Measurements from ENCODE around the gene ADAMTS14.

Gene ADAMTS14

GRCh38 chr10:70735161-70735560 is 62.9 kb downstream of the ADAMTS14 start:
- DNase-seq (ENCODE audit: low read depth), result no peak

GRCh38 chr10:70736525-70736924 is 64.2 kb downstream of the ADAMTS14 start:
- DNase-seq (ENCODE audit: low read depth), result no peak

GRCh38 chr10:70737250-70737649 is 64.9 kb downstream of the ADAMTS14 start:
- no peak for DNase-seq (ENCODE audit: low read depth)

GRCh38 chr10:70738006-70738760 is 65.9 kb downstream of the ADAMTS14 start:
- no peak for DNase-seq (ENCODE audit: low read depth)

- no peak for DNase-seq (ENCODE audit: low read depth)
These were observed 66.4 kb downstream of the ADAMTS14 start for GRCh38 chr10:70738761-70739121.

DNA sequence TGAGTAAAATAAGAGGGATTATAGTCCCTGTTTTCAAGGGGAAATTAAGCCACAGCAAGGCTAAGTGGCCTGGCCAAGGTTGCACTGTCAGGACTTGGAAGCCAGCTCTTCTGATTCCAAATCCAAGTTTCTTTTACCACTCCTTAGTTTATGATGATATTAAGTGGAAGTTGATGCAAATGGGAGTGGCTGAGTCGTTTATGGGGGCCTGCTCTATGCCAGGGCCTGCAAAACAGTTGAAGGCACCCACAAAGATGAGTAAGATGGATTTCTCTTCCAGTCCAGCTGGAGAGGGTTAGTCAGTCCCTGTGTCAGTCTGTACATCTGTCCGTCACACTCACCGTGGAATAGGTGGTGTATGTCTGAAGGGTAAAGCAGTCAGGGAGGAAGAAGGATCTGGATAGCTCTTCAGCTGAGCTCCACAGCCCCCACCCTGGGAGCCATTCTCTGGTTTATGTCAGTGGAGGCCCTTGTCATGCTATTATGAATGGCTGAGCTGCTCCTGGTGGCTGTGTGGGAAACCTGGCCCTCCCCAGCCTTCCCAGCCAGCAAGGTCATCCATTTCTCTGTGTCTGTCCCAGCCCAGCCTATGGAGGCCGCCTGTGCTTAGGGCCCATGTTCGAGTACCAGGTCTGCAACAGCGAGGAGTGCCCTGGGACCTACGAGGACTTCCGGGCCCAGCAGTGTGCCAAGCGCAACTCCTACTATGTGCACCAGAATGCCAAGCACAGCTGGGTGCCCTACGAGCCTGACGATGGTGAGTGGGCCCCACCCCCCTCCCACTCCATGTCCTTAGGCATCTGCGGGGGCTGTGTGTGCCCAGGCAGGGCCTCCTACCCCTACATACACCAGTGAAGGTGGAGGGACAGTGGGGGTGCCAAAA is 68.3 kb downstream of the ADAMTS14 start:
- DNase-seq (ENCODE audit: low read depth), result no peak

- no peak for DNase-seq (ENCODE audit: low read depth)
These were observed 70.5 kb downstream of the ADAMTS14 start for GRCh38 chr10:70742537-70743429.

DNA sequence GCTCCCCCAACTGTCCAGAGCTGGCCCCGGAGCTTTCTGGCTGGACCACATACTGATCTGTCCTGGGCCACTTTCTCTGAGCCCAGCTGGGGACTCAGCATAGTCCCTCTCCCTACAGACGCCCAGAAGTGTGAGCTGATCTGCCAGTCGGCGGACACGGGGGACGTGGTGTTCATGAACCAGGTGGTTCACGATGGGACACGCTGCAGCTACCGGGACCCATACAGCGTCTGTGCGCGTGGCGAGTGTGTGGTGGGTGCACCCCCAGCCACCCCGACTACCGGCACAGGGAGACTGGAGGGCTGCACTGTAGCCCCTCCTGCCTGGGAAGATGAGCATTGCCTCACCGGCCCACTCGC is 71.1 kb downstream of the ADAMTS14 start:
- no peak for DNase-seq (ENCODE audit: low read depth)

GRCh38 chr10:70743879-70744278 is 71.6 kb downstream of the ADAMTS14 start:
- DNase-seq (ENCODE audit: low read depth), result no peak

GRCh38 chr10:70744617-70745143 is 72.4 kb downstream of the ADAMTS14 start:
- DNase-seq (ENCODE audit: low read depth), result no peak

GRCh38 chr10:70745555-70745954 is 73.2 kb downstream of the ADAMTS14 start:
- DNase-seq (ENCODE audit: low read depth), result no peak

DNA sequence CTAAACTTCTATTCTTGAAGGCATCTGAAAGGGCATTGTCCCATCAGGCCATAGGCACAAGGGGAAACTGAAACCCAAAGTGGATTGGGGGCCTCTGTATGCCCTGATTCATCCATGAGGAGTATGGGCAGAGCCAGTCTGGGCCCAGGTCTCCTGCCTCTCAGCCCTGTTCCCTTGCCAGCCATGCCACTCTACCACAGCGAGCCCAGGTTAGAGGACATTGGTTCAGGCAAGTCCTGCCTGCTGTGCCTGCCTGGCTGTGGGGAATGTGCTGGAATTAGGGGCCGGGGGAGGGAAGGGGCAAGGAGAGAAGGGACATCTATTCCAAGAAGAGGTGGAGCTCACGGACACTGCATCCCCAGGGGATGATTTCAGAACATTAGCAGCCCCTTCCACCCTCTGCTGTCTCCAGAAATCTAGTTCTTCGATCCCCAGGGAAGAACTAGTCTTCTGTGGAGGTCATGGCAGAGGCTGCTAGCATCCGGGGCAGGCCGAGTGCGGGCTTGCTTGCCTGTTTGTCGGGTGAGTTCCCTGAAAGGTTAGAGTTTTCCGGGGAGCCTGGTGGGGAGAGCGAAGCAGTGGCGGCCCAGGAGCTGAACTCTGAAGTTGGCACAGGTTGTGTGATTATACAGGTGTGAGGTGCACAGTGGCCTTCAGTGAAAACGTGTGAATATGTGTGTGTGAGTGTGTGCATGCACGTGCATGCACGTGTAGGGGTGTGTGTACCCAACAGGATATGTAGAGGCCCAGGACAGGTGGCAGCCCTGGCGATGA is 75.1 kb downstream of the ADAMTS14 start:
- DNase-seq (ENCODE audit: low read depth), result no peak

DNA sequence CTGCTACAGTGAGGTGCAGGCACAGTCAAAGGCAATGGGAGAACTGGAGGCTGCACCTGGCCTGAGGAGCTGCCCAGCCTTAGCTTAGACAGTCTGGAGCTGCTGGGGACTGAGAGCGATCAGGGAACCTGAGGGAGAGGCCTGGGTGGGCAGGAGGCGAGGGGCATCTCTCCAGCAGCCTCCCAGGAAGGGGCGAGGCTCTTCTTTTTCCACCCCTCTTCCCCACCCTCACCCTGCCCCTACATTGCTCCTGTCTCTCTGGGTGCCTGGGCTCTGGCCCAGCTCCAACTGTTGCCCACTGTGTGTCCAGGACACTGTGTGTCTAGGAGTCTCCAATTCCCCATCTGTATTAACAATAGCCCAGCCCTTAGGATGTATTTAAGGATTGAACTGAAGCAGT is 76.0 kb downstream of the ADAMTS14 start:
- DNase-seq (ENCODE audit: low read depth), result no peak

DNA sequence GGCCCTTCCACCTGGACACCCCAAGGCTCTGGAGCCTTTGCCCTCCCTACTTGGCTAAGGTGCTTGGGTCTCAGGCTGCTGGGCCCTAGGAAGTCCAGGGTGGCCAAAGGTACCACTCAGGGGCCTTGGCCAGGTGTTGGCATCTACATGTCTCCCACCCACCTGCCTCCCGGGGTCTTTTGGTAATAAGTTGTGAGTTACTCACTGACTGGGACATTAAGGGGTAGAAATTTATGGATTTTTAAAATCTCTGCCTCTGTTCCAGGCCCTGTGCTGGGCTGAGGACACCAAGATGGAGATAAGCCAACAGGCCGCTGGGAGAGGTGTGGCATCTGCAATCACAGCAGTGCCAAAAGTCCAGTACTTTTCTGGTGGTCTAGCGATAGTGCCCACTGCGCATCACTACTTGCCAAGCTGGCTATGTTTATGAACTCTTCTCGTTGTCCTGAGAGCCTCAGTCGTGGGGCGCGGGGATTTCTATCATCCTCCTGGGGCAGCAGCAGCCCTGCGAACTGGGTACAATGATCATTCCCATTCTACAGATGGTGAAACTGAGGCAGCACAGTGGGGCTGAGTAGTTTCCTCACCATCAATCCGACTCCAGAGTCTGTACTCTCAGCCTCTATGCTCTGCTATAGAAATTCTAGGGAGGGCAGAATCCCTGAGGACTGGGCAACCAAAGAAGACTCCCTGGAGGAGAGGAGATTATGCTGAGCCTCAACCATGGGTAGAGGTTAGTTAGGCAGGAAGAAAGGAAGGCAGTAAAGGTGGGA is 76.7 kb downstream of the ADAMTS14 start:
- no peak for DNase-seq (ENCODE audit: low read depth)

DNA sequence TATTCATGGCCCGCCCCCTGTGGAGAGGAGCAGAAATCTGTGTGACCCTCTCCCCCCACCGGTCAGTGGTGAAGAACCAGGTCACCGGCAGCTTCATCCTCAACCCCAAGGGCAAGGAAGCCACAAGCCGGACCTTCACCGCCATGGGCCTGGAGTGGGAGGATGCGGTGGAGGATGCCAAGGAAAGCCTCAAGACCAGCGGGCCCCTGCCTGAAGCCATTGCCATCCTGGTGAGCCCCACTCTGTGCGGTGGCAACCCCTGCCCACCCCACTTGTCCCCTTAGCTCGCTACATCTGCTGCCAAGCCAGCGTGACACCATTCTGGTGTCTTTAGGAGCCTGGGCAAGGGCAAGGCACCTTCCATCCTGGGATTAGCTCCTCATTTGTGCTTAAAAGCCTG is 77.5 kb downstream of the ADAMTS14 start:
- no peak for DNase-seq (ENCODE audit: low read depth)

DNA sequence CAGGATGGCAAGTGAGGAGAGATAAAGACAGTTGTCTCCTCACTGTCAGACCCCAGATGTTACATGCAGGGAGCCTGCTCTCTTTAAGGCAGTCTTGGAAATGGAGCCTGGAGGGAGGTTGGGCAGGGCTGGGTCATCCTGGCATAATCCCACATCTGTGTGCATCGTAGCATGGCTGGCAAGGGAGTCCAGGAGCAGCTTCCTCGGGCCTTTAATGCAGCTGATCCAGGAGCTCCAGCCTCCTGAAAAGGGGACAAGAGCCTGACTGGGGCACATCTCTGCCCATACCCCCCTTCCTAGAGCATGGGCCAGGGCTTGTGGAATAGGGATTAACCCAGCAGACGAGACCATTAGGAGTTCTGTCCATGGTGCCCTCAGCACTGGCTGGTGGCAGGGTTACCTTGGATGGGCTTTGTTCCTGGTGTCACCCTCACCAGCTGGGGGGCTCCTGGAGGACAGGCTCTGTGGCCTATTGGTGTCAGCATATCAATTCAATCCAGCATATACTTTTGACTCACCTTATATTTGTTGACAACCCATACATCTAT is 77.9 kb downstream of the ADAMTS14 start:
- DNase-seq (ENCODE audit: low read depth), result no peak

DNA sequence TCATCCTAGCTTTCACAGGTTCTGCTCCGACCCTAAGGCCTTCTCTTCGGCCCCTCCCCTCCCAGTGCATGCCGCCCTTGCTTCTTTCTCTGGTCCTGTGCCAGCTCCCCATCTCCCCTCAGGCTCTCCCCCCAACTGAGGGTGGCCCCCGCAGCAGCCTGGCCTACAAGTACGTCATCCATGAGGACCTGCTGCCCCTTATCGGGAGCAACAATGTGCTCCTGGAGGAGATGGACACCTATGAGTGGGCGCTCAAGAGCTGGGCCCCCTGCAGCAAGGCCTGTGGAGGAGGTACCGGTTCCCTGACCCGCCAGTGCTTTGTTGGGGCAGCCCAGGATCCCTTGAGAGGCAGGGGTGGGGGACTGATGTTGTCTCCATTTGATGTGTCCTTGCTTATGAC is 79.0 kb downstream of the ADAMTS14 start:
- DNase-seq (ENCODE audit: low read depth), result no peak

- no peak for DNase-seq (ENCODE audit: low read depth)
These were observed 79.7 kb downstream of the ADAMTS14 start for GRCh38 chr10:70751991-70752390.

DNA sequence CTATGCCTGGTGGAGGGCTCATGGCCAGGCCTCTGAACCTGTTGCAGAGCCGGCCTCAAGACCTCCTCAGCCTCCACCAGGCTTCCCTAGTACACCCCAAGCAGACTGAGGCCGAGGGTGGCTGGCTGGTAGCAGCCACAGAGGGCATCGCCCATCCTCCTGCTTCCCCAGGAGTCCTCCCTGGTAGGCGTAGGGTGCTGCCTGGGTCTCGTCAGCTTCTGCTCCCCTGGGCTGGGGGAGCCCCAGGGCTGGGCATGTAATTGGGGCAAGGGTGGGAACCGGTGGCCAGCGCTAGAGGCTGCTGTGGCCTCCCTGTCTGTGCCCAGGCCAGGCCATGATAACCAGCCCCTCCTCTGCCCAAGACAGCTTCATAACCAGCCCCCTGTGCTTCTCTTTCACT is 80.3 kb downstream of the ADAMTS14 start:
- no peak for DNase-seq (ENCODE audit: low read depth)

- DNase-seq (ENCODE audit: low read depth), result no peak
These were observed 80.8 kb downstream of the ADAMTS14 start for GRCh38 chr10:70753026-70753663.

Data from activated T-helper 1 cell treated with Interleukin-2 at 50 U/mL for 16 hours (primary cell).